Muscle of back (tissue), 11 donors: ENCODE data around the gene NGB. TPM values are rescaled to one million over a fixed set of nuclear protein-coding genes. Genes with fewer than 3 reads are reported as not detected.

ENCODE experiments used
- DNase-seq, 3 donors: peaks; one replicate each; pipeline versions ENCODE4 v3.0.0 to v3.0.0-alpha.2; 2013
- polyA plus RNA-seq, 10 donors: library from polyadenylated mRNA; unstranded; fragments of 120-200 nt; gene quantifications; one replicate each; pipeline ENCODE4 v1.2.1, GENCODE V29; 2013; ENCODE audit not compliant: insufficient read length in 10 of 10

Gene NGB
- polyA plus RNA-seq, 10 donors, result not detected

GRCh38 chr14:77238356-77238755, 32.6 kb downstream of the NGB start:
- DNase-seq, result no peak

- no peak for DNase-seq
These were observed 34.2 kb downstream of the NGB start for GRCh38 chr14:77236814-77237213.

GRCh38 chr14:77231721-77232120, 39.3 kb downstream of the NGB start:
- no peak for DNase-seq

- DNase-seq, result no peak
These were observed 40.1 kb downstream of the NGB start for GRCh38 chr14:77230914-77231313.

GRCh38 chr14:77228056-77228455, 43.0 kb downstream of the NGB start:
- no peak for DNase-seq

GRCh38 chr14:77225892-77226557, 45.0 kb downstream of the NGB start:
- DNase-seq, result no peak

- no peak for DNase-seq
These were observed 45.8 kb downstream of the NGB start for GRCh38 chr14:77225254-77225653.

- DNase-seq, result no peak
These were observed 46.8 kb downstream of the NGB start for GRCh38 chr14:77224212-77224611.

- DNase-seq, result no peak
These were observed 48.3 kb downstream of the NGB start for GRCh38 chr14:77222546-77223225.

GRCh38 chr14:77221241-77221871, 49.6 kb downstream of the NGB start:
- no peak for DNase-seq

GRCh38 chr14:77220246-77221017, 50.6 kb downstream of the NGB start:
- no peak for DNase-seq

- no peak for DNase-seq
These were observed 51.4 kb downstream of the NGB start for GRCh38 chr14:77219591-77219990.

GRCh38 chr14:77217551-77217950, 53.5 kb downstream of the NGB start:
- DNase-seq, result no peak

Other genes starting within 250 kb of the NGB start
- gene IRF2BPL, start 242.5 kb downstream of the NGB start, polyA plus RNA-seq, result 10 to 100 TPM; 16.9 to 31.0 (median 20.7) TPM
- gene CIPC, start 172.9 kb downstream of the NGB start, polyA plus RNA-seq, result 10 to 100 TPM; 10.3 to 31.0 (median 20.9) TPM
- gene ZDHHC22, start 129.4 kb downstream of the NGB start, polyA plus RNA-seq, result under 1 TPM; 0.36 to 0.76 (median 0.52) TPM
- gene TMEM63C, start 89.4 kb downstream of the NGB start, polyA plus RNA-seq, result 1 to 10 TPM in 4 of 10 donors, under 1 TPM in 6; 0.35 to 2.5 (median 0.84) TPM
- gene POMT2, start 49.7 kb upstream of the NGB start, polyA plus RNA-seq, result 10 to 100 TPM; 15.3 to 34.0 (median 28.2) TPM
- 10 to 100 TPM; 16.9 to 27.7 (median 21.5) TPM for gene GSTZ1, start 49.8 kb upstream of the NGB start, polyA plus RNA-seq
- gene TMED8, start 105.9 kb upstream of the NGB start, polyA plus RNA-seq, result 1 to 10 TPM; 4.2 to 8.1 (median 6.2) TPM
- under 1 TPM; 0.09 to 0.75 (median 0.51) TPM for gene SAMD15, start 106.2 kb upstream of the NGB start, polyA plus RNA-seq
- gene NOXRED1, start 152.3 kb upstream of the NGB start, polyA plus RNA-seq, result under 1 TPM; 0.11 to 0.68 (median 0.29) TPM
- 10 to 100 TPM; 18.2 to 27.9 (median 22.3) TPM for gene VIPAS39, start 186.4 kb upstream of the NGB start, polyA plus RNA-seq
- 100 to 1,000 TPM; 109 to 155 (median 131) TPM for gene AHSA1, start 186.9 kb upstream of the NGB start, polyA plus RNA-seq
- gene ISM2, start 227.6 kb upstream of the NGB start, polyA plus RNA-seq, result 1 to 10 TPM in 1 of 10 donors, under 1 TPM in 7, not detected in 2; 0.09 to 1.4 (median 0.15) TPM